Measurements from ENCODE around the gene XIRP1. TPM values are rescaled to one million over a fixed set of nuclear protein-coding genes. Genes with fewer than 3 reads are reported as not detected.

Gene XIRP1
- polyA plus RNA-seq, 1 experiment, result 0.04 TPM

DNA sequence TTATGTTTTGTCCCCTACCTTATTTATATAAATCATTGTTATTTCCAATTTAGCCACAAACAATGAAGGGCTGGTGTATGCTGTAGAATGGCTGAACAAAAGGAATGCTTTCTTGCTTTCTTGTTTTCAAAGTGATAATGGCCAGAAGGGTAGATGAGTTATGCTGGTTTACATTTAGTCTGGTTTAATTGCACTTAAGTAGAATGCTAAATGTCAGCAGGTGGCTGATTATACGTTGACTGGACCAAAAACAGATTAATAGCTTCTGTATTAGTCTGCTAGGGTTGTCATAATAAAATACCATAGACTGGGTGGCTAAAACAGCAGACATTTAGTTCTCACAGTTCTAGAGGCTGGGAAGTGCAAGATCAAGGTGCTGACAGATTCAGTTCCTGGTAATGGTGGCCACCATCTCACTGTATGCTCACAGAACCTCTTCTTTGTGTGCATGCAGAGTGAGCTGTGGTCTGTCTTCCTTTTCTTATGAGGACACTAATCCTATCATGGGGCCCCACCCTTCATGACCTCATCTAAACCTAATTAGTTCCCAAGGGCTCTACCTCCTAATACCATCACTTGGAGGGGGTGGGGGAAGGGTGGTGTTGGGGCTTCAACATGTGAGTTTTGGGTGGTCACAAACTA lies 17.1 kb upstream of the XIRP1 start:
- no peaks in the 10 kb centered on the region for H3K36me3 ChIP-seq (ENCODE audit: control insufficient read depth, insufficient read depth, low read length)
- ChIA-PET CTCF (interaction anchor here (0.6 to 8.3 kb wide), 3 partner anchors 18 to 80 kb away, joined by 3 to 124 read pairs (median 8); no protein-coding TSS in a partner anchor), POLR2A (no interaction called here)
- DNase-seq (ENCODE audit: low read depth), result no peak
- H3K27me3 ChIP-seq (ENCODE audit: control insufficient read depth, insufficient read depth, low read length), result peaks cover 5% of the 10 kb centered on the region
- no peak overlapping the region for H3K4me3 ChIP-seq (ENCODE audit: low read depth, low read length)
- TF ChIP-seq, protein P1, sequence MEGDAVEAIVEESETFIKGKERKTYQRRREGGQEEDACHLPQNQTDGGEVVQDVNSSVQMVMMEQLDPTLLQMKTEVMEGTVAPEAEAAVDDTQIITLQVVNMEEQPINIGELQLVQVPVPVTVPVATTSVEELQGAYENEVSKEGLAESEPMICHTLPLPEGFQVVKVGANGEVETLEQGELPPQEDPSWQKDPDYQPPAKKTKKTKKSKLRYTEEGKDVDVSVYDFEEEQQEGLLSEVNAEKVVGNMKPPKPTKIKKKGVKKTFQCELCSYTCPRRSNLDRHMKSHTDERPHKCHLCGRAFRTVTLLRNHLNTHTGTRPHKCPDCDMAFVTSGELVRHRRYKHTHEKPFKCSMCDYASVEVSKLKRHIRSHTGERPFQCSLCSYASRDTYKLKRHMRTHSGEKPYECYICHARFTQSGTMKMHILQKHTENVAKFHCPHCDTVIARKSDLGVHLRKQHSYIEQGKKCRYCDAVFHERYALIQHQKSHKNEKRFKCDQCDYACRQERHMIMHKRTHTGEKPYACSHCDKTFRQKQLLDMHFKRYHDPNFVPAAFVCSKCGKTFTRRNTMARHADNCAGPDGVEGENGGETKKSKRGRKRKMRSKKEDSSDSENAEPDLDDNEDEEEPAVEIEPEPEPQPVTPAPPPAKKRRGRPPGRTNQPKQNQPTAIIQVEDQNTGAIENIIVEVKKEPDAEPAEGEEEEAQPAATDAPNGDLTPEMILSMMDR (IDR thresholded peaks at IDR 0.05; ENCODE audit: insufficient read depth, low read depth, low read length), result no peak

DNA sequence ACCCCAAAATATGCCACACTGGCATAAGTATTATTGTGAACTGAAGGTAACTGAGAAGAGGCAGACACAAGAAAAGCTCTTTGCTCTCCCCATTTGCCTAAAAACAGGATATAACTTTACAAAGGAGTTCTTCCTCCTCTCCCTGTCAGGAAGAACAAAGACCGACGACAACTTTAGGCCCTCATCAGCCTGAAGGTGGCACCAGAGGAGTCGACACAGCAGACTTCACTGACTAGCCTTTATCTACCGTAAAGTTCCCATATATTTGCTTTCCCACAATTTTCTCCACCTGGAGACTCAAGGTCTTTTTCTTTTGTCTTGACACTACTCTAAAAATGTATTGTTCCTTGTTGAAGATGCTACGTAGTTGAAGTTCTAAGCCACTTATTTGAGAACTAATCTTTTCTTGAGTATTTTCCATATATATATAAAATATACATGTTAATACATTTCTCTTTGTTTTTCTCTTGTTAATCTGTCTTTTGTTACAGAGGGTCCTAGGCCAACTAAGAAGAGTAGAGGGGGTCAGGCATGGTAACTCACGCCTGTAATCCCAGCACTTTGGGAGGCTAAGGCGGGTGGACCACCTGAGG lies 16.2 kb upstream of the XIRP1 start:
- POLR2A ChIA-PET, result no interaction called here
- TF ChIP-seq, protein P1 (IDR thresholded peaks at IDR 0.05; ENCODE audit: insufficient read depth, low read depth, low read length), result peak; percentile 80
- CTCF ChIA-PET, result interaction anchor here (0.6 to 8.3 kb wide), 8 partner anchors 10 to 81 kb away, joined by 3 to 124 read pairs (median 4); partner anchors contain the start of genes CX3CR1 and XIRP1
- Histone ChIP-seq H3K4me3 (ENCODE audit: low read depth, low read length) (no peak overlapping the region), H3K27me3 (ENCODE audit: control insufficient read depth, insufficient read depth, low read length) (peaks cover 8% of the 10 kb centered on the region), H3K36me3 (ENCODE audit: control insufficient read depth, insufficient read depth, low read length) (no peaks in the 10 kb centered on the region)
- no peak for DNase-seq (ENCODE audit: low read depth)

DNA sequence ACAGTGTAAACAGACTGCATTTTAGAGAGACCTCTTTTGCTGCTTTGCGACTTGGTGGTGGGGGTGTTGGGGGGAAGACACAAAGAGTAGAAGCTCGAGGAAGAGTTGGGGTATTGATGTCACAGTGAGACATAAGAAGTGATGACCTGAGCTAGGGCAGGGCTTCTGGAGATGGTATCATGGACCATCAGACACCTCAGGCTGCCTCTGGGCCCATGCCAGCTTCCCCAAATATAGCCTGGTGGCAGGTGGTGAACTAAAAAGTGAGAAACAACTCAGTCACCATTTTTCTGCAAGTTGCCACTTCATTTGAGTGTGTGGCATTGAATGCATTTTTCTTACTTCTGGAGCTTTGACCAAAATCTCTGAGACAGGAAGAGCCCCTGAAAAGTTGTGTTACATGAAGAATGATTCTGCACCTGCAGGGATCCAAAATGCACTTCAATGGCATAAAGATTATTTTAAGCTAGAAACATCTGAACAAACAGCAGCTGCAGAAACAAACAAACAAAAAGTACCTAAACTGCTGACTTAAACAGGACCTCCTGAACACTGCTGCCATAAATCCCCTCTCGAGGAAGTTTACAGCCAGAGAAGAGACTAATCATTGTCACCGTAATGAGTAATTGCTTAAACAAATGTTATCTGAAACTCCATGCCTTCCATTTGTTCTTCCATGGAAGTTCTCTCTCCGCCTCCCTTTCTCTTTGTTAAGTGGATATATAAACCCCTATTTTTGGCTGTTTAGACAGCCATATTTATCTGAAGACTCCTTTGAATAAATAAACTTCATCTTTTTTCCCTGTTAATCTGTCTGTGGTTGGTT lies 15.2 kb upstream of the XIRP1 start:
- CTCF ChIA-PET, result interaction anchor here (0.9 to 8.3 kb wide), 8 partner anchors 11 to 82 kb away, joined by 3 to 124 read pairs (median 4); partner anchors contain the start of genes CX3CR1 and XIRP1
- POLR2A ChIA-PET, result no interaction called here
- TF ChIP-seq, protein P1 (IDR thresholded peaks at IDR 0.05; ENCODE audit: insufficient read depth, low read depth, low read length), result no peak

DNA sequence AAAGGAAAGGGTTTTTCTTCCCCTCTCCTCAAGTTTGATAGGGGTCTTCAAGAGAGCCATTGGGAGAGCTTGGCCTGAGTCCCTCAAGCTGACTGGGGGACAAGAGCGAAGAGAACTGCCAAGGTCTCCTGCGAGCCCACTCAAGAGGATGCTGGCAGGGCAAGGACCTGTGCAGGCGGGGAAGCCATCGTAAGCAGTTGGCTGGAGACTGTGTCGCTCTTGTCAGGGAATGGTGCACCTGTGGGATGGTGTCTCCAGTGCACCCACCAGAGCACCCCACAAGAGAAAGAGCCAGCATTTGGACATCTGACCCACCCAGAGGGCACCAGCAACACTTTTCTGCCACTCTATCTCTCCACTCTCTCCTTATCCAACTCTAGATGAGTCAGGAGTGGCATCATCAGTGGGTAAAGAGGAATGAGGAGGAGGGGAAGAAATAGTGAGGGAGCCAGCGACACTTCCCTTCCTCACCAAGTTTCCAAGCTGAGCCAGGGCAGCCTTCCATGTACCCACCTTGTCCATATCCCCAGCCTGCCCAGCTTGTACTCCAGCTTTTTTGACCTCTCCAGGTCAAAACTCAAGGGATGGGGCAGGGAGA lies 13.6 kb upstream of the XIRP1 start:
- no peak for DNase-seq (ENCODE audit: low read depth)
- ChIA-PET CTCF (interaction anchor here (1.1 to 4.9 kb wide), 7 partner anchors 10 to 86 kb away, joined by 3 to 25 read pairs (median 5); no protein-coding TSS in a partner anchor), POLR2A (no interaction called here)
- Histone ChIP-seq H3K36me3 (ENCODE audit: control insufficient read depth, insufficient read depth, low read length) (no peaks in the 10 kb centered on the region), H3K4me3 (ENCODE audit: low read depth, low read length) (no peak overlapping the region), H3K27me3 (ENCODE audit: control insufficient read depth, insufficient read depth, low read length) (peaks cover 14% of the 10 kb centered on the region)
- TF ChIP-seq, protein P1 (IDR thresholded peaks at IDR 0.05; ENCODE audit: insufficient read depth, low read depth, low read length), result no peak

More for the DNA sequence above, 15.2 kb upstream of the XIRP1 start:
- peaks cover 14% of the 10 kb centered on the region for H3K27me3 ChIP-seq (ENCODE audit: control insufficient read depth, insufficient read depth, low read length)
- H3K36me3 ChIP-seq (ENCODE audit: control insufficient read depth, insufficient read depth, low read length), result no peaks in the 10 kb centered on the region
- no peak for DNase-seq (ENCODE audit: low read depth)
- no peak overlapping the region for H3K4me3 ChIP-seq (ENCODE audit: low read depth, low read length)

All from BJ (cell line).